Endothelial cell (in vitro differentiated cells): ENCODE measurements around the gene ARHGAP15. TPM values are rescaled to one million over a fixed set of nuclear protein-coding genes. Genes with fewer than 3 reads are reported as not detected.

Source experiments
- DNase-seq: peaks from one replicate; pipeline ENCODE4 v3.0.0; 2021; ENCODE audit warnings: low spot score
- H3K27ac Mint-ChIP-seq: one replicate; pipeline ENCODE4 v1.8.0; 2021; ENCODE audit warnings: mixed read lengths, inconsistent platforms; ENCODE audit not compliant: unreplicated experiment
- H3K27me3 Mint-ChIP-seq: one replicate; pipeline ENCODE4 v1.8.0; 2021; ENCODE audit warnings: mild to moderate bottlenecking, moderate library complexity, mixed read lengths, inconsistent platforms; ENCODE audit not compliant: unreplicated experiment
- H3K36me3 Mint-ChIP-seq: one replicate; pipeline ENCODE4 v1.8.0; 2021; ENCODE audit warnings: mild to moderate bottlenecking, low read depth, mixed read lengths, inconsistent platforms; ENCODE audit not compliant: unreplicated experiment
- H3K4me1 Mint-ChIP-seq: one replicate; pipeline ENCODE4 v1.8.0; 2021; ENCODE audit warnings: mild to moderate bottlenecking, mixed read lengths, inconsistent platforms; ENCODE audit not compliant: unreplicated experiment
- H3K4me3 Mint-ChIP-seq: one replicate; pipeline ENCODE4 v1.8.0; 2021; ENCODE audit warnings: mild to moderate bottlenecking, mixed read lengths, inconsistent platforms; ENCODE audit not compliant: unreplicated experiment
- H3K9me3 Mint-ChIP-seq: one replicate; pipeline ENCODE4 v1.8.0; 2021; ENCODE audit warnings: mixed read lengths, inconsistent platforms; ENCODE audit not compliant: unreplicated experiment
- total RNA-seq: library from RNA; stranded (reverse); fragmentation: NEBNext Ultra II Directional; extraction: Animal tissue kit (Norgen Biotek cat#: 25700); gene quantifications from one replicate; pipeline ENCODE4 v1.2.1, GENCODE V29; 2021; ENCODE audit not compliant: unreplicated experiment
- TF ChIP-seq, protein P1 (sequence below): fragments of 200-600 bp; sonication (generic); IDR thresholded peaks from one replicate; pipeline ENCODE4 v1.5.0; 2021; ENCODE audit warnings: antibody characterized with exemption; ENCODE audit not compliant: unreplicated experiment

ARHGAP15 gene
- total RNA-seq, 1 donor from 2014 or later: not detected

DNA sequence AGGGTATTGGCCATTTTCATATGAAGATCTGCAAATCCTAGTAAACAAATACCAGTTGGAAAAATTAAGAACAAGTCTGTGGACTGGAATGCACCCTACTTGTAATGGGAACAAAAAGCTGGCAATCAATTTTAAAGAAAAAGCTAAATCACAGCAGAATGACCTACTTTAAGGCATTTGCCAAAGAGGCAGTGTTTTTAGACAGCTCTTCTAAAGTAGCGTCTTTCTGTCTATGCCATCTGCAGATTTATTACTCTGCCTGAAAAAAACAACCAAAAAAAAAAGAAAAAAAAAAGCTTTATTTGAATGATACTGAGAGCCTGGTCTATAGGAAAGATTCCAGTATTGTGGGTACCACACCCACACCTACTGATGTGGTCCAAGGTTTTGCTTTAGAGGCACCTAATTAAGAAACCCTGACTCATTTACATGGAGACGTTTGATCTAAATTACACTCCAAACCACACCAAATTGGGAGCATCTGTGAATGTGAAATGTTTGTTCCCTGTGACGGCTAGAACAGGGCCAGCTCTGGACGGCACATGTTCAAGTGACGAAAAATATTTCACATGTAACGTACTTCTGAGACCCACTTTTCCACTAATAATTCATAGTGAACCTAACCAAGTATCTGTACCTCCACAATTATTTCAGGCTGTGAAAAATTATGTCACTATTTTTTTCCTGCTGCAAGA lies 597.1 kb downstream of the ARHGAP15 start:
- Mint-ChIP-seq H3K4me1 (no peaks in the 10 kb centered on the region), H3K27me3 (no peaks in the 10 kb centered on the region), H3K4me3 (no peak overlapping the region), H3K27ac (no peak overlapping the region), H3K36me3 (no peaks in the 10 kb centered on the region), H3K9me3 (no peaks in the 10 kb centered on the region)
- no peak for DNase-seq
- TF ChIP-seq, protein P1, sequence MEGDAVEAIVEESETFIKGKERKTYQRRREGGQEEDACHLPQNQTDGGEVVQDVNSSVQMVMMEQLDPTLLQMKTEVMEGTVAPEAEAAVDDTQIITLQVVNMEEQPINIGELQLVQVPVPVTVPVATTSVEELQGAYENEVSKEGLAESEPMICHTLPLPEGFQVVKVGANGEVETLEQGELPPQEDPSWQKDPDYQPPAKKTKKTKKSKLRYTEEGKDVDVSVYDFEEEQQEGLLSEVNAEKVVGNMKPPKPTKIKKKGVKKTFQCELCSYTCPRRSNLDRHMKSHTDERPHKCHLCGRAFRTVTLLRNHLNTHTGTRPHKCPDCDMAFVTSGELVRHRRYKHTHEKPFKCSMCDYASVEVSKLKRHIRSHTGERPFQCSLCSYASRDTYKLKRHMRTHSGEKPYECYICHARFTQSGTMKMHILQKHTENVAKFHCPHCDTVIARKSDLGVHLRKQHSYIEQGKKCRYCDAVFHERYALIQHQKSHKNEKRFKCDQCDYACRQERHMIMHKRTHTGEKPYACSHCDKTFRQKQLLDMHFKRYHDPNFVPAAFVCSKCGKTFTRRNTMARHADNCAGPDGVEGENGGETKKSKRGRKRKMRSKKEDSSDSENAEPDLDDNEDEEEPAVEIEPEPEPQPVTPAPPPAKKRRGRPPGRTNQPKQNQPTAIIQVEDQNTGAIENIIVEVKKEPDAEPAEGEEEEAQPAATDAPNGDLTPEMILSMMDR: no peak

DNA sequence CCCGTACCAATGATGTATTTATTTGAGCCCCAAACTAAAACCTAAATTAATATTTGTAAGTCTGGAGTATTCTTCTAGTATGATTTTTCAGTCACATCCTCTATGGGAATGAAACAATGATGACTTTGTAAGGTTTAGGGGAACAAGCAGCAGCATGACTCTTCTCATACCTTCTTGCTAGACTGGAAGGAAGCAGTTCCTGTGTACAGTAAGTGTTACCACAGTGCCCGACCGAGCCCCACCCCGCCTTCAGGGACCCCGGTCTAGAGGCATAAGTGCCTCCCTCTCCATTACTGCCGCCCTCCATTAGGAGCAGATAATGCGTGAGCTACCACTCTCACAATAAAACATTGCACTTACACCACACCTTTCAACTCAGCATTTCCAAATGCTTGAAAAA lies 599.3 kb downstream of the ARHGAP15 start:
- Mint-ChIP-seq H3K4me1 (no peaks in the 10 kb centered on the region), H3K9me3 (no peaks in the 10 kb centered on the region), H3K27me3 (no peaks in the 10 kb centered on the region), H3K4me3 (no peak overlapping the region), H3K36me3 (no peaks in the 10 kb centered on the region), H3K27ac (no peak overlapping the region)
- TF ChIP-seq, protein P1: no peak
- no peak for DNase-seq

DNA sequence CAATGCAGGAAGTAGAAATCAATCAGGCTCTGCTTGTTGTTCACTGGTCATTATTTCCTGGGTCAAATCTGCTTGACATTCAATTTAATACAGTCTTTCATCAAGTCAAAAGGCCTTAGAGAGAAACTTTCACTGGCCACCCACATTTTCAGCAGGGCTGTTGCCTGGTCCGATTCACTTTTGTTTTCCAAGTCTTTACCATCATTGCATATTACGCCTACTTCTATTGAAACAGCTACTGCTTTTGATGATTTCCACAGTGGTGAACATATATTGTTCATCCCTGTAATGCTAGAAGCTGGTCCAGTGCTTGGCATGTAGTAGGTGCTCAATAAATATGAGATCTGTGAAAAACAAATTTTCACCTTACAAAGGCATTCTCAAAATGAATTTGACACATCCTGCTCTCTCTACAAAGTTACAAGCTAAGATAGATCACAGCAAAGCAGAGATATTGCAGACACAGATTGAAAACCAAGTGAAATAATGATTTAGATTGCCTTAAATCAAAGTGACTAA lies 600.1 kb downstream of the ARHGAP15 start:
- no peak overlapping the region for H3K27ac Mint-ChIP-seq
- H3K36me3 Mint-ChIP-seq: no peaks in the 10 kb centered on the region
- TF ChIP-seq, protein P1: no peak
- no peak overlapping the region for H3K4me3 Mint-ChIP-seq
- no peak for DNase-seq
- H3K27me3 Mint-ChIP-seq: no peaks in the 10 kb centered on the region
- no peaks in the 10 kb centered on the region for H3K4me1 Mint-ChIP-seq
- no peaks in the 10 kb centered on the region for H3K9me3 Mint-ChIP-seq

DNA sequence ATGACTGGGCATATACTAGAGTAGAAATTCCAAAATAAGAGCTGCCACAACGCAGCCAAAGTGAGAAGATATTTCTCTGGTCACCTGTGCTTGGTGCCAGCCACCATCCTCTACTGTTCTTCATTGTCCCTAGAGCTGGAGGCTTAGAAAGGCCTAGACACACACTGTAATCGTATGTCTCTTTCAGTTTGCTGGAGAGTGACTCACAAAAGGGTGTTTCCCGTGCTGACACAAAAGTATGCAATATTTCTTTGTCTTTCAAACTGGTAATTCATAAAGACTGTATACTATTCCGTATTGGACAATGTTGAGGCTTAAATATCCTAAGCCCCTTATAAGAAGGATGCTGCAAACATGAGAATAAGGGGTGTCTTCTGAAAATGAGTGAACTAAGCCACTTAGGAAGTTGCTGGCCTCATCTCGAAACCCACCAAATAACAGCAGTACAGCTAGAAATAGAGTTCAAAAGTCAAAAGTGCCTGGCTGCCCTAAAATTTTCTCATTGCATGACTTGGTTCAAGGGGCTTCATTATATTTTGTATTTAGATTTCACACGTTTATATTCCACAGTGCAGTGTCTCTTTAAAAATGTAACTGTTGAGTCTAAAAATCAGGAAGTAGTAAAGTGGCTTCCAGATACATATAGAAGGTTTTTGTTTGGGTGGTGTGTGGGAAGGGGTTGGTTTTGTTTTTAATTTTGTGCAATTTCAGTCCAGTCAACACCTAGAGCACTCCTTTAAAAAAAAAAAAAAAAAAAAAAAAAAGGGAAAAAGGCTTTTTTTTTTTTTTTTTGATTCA lies 601.1 kb downstream of the ARHGAP15 start:
- no peaks in the 10 kb centered on the region for H3K36me3 Mint-ChIP-seq
- no peak overlapping the region for H3K27ac Mint-ChIP-seq
- no peak for DNase-seq
- H3K9me3 Mint-ChIP-seq: no peaks in the 10 kb centered on the region
- no peak overlapping the region for H3K4me3 Mint-ChIP-seq
- TF ChIP-seq, protein P1: no peak
- H3K4me1 Mint-ChIP-seq: no peaks in the 10 kb centered on the region
- H3K27me3 Mint-ChIP-seq: no peaks in the 10 kb centered on the region

DNA sequence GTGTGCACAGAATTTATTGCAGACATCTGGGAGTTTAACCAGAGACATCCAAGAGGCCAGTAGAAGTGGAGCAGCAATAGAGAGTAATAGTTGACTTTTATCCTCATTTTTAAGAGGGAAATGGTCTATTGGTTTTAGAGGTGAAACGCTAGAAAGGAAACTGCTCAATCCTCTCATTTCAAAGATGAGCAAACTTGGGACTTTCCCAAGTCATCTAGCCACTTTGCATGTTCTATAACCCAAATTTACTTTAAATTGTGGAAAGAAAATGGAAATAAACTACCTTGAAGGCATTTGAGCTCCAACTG lies 601.7 kb downstream of the ARHGAP15 start:
- no peak overlapping the region for H3K27ac Mint-ChIP-seq
- TF ChIP-seq, protein P1: no peak
- H3K4me3 Mint-ChIP-seq: no peak overlapping the region
- no peak for DNase-seq
- H3K9me3 Mint-ChIP-seq: no peaks in the 10 kb centered on the region
- H3K4me1 Mint-ChIP-seq: no peaks in the 10 kb centered on the region
- no peaks in the 10 kb centered on the region for H3K27me3 Mint-ChIP-seq
- no peaks in the 10 kb centered on the region for H3K36me3 Mint-ChIP-seq
